GM21390 (cell line): Measurements from ENCODE around the gene PIH1D1.
A peak's percentile ranks its signal among the peaks of the same experiment; 100 is the strongest.
"Not testable (repeated sequence)": the region's sequence is repeated elsewhere in the genome, so short reads cannot be mapped to it uniquely, and the experiment has no call there.

Experiments used
- ATAC-seq: cut with Tn5 transposase; IDR thresholded peaks from one replicate; pipeline ENCODE4 v1.9.1; 2021; ENCODE audit not compliant: unreplicated experiment

The PIH1D1 gene

DNA sequence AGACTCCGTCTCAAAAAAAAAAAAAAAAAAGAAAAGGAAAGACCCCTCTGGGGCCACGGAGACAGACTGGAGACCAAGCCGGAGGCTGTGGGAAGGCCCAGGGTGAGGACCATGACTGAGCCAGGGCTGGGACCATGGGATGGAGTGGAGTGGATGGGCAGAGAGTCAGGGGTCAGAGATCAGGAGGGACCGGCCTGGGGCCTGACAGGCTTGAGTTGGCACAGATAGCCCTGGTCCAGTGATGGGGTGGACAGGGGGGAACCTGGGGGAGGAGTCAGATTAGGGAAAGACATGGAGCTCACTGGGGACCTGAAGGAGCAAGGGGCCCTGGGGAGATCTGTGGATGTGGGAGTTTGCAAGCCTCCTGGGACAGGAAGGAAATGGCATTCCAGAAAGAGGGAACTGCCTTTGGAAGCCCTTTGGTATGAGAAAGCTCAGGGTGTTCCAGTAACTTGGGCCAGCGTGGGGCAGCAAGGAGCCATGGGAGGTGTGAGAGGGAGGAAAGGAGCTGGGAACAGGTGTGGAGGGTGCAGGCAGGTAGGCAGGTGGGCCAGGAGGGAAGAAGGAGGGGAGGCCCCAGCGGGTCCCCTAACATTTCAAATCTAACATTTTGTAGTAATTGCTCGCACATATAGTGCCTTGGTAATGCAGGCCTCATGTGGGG, 29.5 kb upstream of the PIH1D1 start:
- ATAC-seq, result no peak

DNA sequence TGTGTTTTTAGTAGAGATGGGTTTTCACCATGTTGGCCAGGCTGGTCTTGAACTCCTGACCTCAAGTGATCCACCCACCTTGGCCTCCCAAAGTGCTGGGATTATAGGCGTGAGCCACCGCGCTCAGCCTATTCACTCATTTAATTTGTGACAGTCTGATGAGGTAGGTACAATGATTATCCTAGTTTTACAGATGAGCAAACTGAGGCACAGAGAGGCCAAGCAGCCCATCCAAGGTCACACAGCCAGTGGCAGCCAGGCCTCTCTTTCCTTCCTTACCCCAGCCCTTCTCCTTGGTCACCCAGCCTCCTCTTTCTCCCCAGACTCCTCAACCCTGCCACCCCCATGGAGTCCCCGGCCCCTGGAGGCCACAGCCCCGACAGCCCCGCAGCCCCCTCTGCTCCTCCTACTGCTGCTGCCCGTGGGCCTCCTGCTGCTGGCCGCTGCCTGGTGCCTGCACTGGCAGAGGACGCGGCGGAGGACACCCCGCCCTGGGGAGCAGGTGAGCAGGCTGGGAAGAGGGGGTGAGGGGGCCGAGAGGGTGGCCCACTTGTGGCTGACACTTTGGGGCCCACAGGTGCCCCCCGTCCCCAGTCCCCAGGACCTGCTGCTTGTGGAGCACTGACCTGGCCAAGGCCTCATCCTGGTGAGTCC, 28.5 kb upstream of the PIH1D1 start:
- ATAC-seq, result no peak

DNA sequence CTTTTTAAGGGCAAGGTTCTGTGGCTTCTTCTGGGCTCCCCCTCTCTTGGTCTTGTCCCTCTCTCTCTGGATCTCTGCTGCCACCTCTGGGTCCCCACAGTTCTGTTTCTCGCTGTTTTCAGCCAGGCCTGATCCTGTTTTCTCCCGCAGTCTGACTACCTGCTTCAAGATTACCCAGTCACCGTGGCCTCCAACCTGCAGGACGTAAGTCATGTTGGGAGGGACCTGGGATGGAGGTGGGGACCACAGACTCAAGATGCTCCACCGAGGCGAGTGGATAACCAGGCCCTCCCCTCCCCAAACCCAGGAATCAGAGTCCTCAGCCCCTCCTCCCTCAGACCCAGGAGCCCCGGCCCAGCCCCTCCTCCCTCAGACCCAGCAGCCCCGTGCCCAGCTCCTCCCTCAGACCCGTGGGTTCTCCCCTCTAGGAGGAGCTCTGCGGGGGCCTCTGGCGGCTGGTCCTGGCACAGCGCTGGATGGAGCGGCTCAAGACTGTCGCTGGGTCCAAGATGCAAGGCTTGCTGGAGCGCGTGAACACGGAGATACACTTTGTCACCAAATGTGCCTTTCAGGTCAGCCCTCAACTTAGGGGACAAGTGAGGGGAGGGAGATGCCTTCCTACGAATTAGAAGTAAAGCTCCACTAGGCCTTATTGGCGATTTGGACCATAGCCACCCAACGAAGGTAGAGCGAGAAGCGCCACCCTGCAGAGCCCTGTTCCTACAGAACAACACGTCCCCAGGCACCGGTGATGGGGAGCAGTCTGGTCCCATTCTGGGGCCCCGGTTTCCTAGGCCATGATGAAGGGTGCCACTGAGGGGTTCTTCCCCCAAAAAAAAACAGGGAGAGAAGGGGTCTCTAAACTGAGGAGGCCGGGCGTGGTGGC, 24.6 kb upstream of the PIH1D1 start:
- ATAC-seq, result no peak

DNA sequence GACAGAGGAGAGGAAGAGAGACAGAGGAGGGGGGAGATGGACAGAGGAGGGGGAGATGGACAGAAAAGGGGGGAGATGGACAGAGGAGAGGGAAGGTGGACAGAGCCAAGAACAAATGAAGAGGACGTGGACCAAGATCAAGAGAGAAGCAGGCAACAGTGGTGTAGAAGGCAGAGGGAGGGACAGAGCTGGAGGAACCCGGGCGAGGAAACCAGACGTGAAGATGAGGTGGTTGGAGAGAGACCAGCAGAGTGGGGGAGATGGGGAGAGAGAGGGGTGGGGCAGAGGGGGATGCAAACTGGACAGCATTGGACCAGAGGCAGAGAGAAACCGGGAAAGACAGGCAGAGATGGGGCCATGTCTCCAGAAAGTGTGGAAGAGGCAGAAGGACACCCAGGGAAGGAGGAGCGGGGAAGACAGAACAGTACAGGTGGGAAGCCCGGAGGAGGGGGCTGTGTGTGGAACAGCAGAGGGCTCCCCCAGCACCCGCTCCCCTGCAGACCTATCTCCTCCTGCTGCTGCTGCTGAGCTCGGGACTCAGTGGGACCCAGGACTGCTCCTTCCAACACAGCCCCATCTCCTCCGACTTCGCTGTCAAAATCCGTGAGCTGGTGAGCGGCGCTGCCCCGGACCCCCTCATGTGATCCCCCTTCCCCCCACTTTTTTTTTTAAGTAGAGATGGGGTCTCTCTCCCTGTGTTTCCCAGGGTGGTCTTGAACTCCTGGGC, 23.7 kb upstream of the PIH1D1 start:
- ATAC-seq, result no peak

DNA sequence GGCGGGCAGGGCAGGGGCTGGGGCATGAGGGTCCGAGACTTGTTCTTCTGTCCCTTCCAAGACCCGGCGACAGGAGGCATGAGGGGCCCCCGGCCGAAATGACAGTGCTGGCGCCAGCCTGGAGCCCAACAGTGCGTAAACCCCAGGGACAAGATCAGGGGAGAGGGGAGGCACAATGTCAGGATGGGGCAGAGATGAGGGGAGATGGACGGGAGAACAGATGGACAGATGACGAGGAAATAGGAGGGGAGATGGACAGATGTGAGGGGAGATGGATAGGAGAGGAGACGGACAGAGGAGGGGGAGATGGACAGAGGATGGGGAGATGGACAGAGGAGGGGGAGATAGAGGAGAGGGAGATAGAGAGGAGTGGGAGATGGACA, 22.9 kb upstream of the PIH1D1 start:
- no peak for ATAC-seq

DNA sequence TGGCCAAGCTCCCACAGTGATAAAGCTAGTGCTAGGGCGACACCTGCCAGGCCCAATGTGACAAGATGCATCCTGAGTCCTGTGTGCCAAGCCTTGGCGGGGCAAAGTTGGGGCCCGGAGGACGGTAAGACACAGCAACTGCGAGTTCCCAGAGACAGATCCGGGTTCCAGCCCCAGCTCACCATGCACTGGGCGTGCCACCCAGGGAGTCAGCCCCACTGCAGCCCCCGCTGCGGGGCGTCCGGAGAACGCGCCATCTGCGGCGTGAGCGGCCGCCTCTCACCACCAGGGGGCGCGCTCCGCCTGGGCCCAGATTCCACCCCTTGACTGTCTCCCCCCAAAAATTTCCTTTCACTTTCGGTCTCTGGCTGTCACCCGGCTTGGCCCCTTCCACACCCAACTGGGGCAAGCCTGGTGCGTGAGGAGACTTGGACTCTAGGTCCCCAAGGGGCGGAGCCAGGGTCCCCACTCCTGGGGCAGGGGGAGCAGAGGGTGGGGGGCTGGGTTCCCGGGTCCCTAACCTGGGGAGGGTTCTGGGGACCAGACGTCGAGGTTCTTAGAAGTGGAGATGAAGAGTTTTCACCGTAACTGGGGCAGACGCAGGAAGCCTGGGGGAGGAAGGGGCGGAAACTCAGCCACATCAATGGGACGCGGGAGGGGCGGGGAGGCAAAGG, 22.4 kb upstream of the PIH1D1 start, which contains the start of gene FLT3LG:
FLT3LG (plus strand) TSS at position 348 of the 674 bp plus-strand sequence. CDS start 425 bp downstream, outside the sequence.
- ATAC-seq, result peak; percentile 49

DNA sequence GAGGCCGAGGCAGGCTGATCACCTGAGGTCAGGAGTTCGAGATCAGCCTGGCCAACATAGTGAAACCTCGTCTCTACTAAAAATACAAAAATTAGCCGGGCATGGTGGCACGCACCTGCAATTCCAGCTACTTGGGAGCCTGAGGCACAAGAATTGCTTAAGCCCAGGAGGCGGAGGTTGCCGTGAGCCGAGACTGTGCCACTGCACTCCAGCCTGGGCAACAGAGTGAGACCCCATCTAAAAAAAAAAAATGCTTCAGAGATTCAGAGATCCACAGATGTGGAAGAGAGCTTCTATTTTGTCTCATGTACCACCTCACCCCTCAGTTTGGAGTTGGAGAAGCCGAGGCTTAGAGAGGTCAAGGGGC, 21.9 kb upstream of the PIH1D1 start:
- not testable (repeated sequence) for ATAC-seq

DNA sequence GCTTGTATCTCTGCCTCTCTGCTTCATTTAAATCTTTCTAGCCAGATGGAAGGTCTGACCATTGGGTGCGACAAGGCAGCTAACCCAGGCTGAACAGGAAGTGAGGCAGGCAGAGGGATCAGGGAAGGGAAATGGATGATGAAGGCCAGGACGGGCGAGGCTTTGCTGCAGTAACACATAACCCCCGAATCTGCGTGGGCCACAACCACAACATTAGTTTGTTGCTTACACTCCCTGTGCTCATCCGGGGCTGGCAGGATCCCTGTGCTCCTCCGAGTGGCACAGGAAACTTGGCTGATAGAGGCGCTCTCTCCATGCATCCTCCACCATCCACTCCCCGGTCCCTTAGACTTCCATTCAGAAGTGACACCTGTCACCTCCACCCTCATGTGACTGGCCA, 21.3 kb upstream of the PIH1D1 start:
- no peak for ATAC-seq

DNA sequence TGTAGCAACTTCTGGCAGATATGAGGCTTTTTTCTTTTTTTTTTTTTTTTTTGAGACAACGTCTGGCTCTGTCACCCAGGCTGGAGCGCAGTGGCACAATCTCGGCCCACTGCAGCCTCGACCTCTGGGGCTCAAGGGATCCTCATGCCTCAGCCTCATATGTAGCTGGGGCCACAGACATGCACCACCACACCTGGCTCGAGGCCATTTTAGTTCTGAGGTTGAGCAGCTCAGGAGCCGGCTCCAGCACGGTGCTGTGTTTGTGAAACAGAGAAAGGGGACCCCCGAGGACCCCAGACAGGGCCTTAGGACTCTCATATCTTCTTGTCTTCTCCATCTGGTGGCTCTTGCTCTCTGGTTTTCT, 19.0 kb upstream of the PIH1D1 start:
- no peak for ATAC-seq

DNA sequence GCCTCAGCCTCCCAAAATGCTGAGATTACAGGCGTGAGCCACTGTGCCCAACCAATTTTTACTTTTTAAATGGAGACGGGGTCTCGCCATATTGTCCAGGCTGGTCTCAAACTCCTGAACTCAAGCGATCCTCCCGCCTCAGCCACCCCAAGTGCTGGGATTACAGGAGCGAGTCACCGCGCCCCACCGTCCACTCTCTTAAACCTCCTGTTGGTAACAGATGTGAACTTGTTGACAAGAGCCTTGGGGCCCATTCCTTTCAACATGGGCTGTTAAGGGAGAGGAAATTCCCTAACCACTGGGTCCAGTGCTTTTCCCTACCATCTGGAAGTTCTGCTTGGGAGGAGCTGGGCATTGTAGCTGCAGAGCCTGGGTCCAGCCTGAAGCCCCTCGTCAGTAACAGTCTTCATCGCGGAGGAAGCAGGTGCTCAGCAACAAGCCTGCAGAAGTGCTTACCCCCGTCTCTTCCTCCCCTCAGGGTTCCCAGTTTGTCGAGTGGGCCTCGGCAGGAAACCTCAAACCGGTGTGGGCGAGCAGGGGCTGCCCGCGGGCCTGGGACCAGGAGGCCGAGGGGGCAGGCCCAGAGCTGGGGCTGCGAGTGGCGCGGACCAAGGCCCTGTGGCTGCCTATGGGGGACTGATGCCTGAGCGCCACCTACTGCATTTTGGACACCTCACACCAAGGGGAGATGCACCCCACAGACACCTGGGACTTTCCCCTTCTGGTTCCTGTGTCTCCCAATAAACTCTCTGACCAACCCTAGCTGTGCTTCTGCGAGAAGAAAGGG, 18.4 kb upstream of the PIH1D1 start:
- ATAC-seq, result peak; percentile 50

DNA sequence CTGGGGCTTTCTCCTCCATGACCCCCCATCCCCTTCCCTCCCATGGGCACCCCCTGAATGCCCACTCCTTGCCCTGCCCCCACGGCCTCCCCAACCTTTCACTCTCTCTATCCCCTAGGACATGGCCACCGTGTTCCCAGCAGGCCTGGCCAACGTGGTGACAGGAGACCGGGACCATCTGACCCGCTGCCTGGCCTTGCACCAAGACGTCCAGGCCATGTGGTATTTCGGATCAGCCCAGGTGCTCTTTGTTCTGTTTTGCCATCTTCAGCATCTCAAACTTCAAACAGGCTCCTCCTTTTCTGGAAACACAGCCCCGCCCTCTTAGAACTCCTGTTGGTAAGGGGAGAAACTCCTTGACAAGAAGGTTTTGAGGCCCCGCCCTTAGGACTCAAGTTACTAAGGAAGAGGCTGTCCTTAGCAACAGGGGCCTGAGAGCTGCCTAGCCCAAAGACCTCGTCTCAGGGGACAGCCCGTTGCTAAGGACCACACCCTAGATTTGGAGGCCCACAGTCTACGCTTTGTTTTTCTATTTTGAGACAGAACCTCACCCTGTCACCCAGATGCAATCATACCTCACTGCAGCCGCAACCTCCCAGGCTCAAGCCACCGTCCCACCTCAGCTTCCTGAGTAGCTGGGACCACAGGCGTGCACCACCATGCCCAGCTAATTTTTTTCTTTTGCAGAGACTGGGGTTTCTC, 17.3 kb upstream of the PIH1D1 start:
- ATAC-seq, result no peak

DNA sequence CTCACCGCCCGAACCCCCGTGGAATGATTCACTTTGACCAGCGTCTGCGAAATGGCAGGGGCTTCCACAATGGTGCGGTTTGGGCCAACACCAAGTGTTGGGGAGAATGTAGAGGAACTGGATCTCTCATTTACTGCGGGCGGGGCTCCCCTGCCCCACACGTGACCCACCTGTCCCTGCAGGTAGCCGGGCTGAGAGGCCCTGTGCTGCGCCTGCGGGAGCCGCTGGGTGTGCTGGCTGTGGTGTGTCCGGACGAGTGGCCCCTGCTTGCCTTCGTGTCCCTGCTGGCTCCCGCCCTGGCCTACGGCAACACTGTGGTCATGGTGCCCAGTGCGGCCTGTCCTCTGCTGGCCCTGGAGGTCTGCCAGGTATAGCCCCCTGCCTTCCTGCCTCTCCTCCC, 16.6 kb upstream of the PIH1D1 start:
- ATAC-seq, result no peak

DNA sequence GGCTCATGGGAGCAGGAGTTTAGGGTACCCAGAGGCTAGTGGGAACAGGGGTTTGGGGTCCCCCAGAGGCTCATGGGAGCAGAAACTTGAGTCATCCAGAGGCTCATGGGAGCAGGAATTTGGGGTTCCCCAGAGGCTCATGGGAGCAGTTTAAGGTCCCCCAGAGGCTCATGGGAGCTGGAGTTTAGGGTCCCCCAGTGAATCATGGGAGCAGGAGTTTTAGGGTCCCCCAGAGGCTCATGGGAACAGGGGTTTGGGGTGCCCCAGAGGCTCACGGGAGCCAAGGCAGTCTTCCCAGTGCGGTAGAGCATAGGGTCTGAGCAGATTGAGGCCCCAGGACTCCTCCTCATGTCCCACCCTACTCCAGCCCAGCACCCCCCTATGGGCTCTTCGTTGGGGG, 13.8 kb upstream of the PIH1D1 start:
- no peak for ATAC-seq

DNA sequence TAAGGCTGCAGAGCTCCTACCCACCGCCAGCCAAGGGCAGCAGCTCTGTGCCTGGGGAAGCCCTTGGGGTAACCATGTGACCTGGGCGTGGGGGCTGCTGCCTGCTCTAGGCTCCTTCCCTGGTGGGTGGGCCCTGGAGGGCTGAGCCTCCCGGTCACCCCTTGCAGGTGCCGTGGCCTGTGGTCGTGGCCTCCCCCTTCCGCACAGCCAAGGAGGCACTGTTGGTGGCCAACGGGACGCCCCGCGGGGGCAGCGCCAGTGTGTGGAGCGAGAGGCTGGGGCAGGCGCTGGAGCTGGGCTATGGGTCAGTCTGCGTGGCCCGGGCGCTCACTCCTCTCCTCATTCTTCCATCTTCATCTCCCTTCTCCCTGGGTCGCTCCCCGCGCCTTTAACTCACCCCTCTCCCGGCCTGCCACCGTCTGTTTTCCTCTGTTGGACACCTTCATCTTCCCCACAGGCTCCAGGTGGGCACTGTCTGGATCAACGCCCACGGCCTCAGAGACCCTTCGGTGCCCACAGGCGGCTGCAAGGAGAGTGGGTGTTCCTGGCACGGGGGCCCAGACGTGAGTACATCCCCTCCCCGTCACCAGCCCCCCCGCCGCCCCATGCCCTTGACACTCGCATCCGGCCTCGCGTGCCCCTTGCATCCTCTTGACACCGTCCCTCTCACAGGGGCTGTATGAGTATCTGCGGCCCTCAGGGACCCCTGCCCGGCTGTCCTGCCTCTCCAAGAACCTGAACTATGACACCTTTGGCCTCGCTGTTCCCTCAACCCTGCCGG, 12.5 kb upstream of the PIH1D1 start:
- no peak for ATAC-seq

DNA sequence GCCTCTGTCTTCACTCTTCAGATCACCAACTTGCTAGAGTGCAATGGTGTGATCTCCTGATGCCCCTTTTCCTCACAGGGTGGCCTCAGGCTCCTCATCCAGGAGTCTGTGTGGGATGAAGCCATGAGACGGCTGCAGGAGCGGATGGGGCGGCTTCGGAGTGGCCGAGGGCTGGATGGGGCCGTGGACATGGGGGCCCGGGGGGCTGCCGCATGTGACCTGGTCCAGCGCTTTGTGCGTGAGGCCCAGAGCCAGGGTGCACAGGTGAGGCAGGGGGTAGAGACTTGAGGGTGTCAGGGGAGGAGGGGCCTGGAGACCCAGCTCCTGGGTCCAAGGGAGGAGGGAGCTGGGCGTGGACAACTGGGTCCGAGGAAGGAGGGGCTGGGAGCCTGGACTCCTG, 10.9 kb upstream of the PIH1D1 start:
- no peak for ATAC-seq

DNA sequence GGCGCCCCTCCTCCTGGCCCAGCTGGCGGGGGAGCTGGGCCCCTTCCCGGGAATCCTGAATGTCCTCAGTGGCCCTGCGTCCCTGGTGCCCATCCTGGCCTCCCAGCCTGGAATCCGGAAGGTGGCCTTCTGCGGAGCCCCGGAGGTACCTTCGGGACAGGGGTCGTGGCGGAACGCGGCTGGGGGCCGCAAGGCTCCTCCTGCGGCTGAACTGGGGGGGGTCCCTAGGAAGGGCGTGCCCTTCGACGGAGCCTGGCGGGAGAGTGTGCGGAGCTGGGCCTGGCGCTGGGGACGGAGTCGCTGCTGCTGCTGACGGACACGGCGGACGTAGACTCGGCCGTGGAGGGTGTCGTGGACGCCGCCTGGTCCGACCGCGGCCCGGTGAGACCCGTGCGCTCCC, 10.0 kb upstream of the PIH1D1 start:
- ATAC-seq, result no peak

DNA sequence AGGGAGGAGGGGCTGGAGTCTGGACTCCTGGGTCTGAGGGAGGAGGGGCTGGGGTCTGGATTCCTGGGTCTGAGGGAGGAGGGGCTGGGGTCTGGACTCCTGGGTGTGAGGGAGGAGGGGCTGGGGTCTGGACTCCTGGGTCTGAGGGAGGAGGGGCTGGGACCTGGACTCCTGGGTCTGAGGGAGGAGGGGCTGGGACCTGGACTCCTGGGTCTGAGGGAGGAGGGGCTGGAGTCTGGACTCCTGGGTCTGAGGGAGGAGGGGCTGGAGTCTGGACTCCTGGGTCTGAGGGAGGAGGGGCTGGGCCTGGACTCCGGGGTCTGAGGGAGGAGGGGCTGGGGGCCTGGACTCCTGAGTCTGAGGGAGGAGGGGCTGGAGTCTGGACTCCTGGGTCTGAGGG, 9.5 kb upstream of the PIH1D1 start:
- ATAC-seq, result not testable (repeated sequence)

DNA sequence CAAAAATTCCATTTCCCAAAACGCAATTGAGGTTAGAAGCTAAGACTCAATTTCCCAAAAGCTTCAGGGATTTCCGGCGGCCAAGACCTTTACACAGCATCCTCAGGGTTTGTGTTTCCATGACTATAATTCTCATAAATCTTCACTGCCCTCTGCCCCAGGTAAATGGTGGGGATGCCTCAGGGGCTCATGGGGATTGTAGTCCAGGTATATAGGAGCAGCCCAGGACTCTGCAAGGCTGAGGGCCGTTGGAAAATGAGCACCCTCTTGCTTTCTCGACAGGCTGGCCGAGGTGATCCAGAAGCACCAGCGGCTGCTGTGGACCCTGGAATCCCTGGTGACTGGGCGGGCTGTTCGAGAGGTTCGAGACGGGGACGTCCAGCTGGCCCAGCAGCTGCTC, 7.8 kb upstream of the PIH1D1 start:
- ATAC-seq, result no peak

DNA sequence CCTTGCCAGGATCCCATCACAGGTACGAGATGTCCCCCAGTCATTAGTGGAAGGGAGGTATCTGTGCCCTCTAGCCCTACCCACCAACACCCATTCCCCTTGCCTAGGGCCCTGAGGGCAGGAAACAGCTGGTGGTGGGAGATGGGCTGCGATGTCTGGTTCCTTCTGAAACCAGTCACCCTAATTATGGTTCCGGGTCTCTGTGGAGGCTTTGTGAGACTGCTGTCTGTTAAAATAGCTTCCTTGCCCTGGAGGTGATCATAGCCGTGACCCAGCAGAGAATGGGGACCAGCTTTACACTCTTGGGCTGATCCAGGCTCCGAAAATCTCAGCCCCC, 6.9 kb upstream of the PIH1D1 start:
- no peak for ATAC-seq
